IPS-20b (cell line): ENCODE measurements around the gene AQP5.

ENCODE experiments used
- H3K27ac ChIP-seq: one replicate; pipeline ENCODE4 v1.5.1; 2013; ENCODE audit warnings: low read length
- H3K27me3 ChIP-seq: 2 replicates; pipeline ENCODE4 v1.6.1; 2013; ENCODE audit warnings: mild to moderate bottlenecking, low read length, inconsistent platforms; ENCODE audit not compliant: insufficient read depth
- H3K36me3 ChIP-seq: 2 replicates; pipeline ENCODE4 v1.6.1; 2013; ENCODE audit warnings: low read depth, mild to moderate bottlenecking, inconsistent platforms, low read length, moderate library complexity; ENCODE audit not compliant: insufficient read depth
- H3K4me1 ChIP-seq: 2 replicates; pipeline ENCODE4 v1.6.1; 2013; ENCODE audit warnings: mild to moderate bottlenecking, control low read depth, inconsistent platforms, low read length, moderate library complexity; ENCODE audit not compliant: insufficient read depth
- H3K4me3 ChIP-seq: 2 replicates; pipeline ENCODE4 v1.5.1; 2013; ENCODE audit warnings: mild to moderate bottlenecking, low read length, inconsistent platforms
- H3K9ac ChIP-seq: 2 replicates; pipeline ENCODE4 v1.6.1; 2013; ENCODE audit warnings: low read depth, mild to moderate bottlenecking, inconsistent platforms, low read length, moderate library complexity
- H3K9me3 ChIP-seq: 2 replicates; pipeline ENCODE4 v1.6.1; 2013; ENCODE audit warnings: mild to moderate bottlenecking, low read depth, low read length, inconsistent platforms; ENCODE audit not compliant: insufficient read depth

AQP5 gene

GRCh38 chr12:49953961-49954846 is 7.5 kb upstream of the AQP5 start:
- Histone ChIP-seq H3K36me3 (no peaks in the 10 kb centered on the region), H3K27me3 (peaks cover 50% of the 10 kb centered on the region), H3K9me3 (no peaks in the 10 kb centered on the region), H3K9ac (no peak overlapping the region), H3K4me1 (peaks cover 3% of the 10 kb centered on the region), H3K4me3 (no peak overlapping the region), H3K27ac (no peak overlapping the region)

GRCh38 chr12:49954863-49955830 is 6.5 kb upstream of the AQP5 start:
- H3K4me1 ChIP-seq: peaks cover 12% of the 10 kb centered on the region
- H3K27ac ChIP-seq: no peak overlapping the region
- peaks cover 60% of the 10 kb centered on the region for H3K27me3 ChIP-seq
- H3K9me3 ChIP-seq: no peaks in the 10 kb centered on the region
- H3K36me3 ChIP-seq: no peaks in the 10 kb centered on the region
- H3K9ac ChIP-seq: no peak overlapping the region
- no peak overlapping the region; the same call in 1 of the 2 replicates for H3K4me3 ChIP-seq

GRCh38 chr12:49955899-49956662 is 5.6 kb upstream of the AQP5 start:
- peaks cover 69% of the 10 kb centered on the region for H3K27me3 ChIP-seq
- H3K27ac ChIP-seq: no peak overlapping the region
- H3K9ac ChIP-seq: no peak overlapping the region
- no peak overlapping the region for H3K4me3 ChIP-seq
- no peaks in the 10 kb centered on the region for H3K36me3 ChIP-seq
- peaks cover 18% of the 10 kb centered on the region for H3K4me1 ChIP-seq
- no peaks in the 10 kb centered on the region for H3K9me3 ChIP-seq

GRCh38 chr12:49956663-49957569 is 4.8 kb upstream of the AQP5 start:
- Histone ChIP-seq H3K36me3 (no peaks in the 10 kb centered on the region), H3K27me3 (peaks cover 75% of the 10 kb centered on the region), H3K9ac (no peak overlapping the region), H3K9me3 (no peaks in the 10 kb centered on the region), H3K4me1 (peaks cover 18% of the 10 kb centered on the region), H3K4me3 (no peak overlapping the region), H3K27ac (no peak overlapping the region)

- no peak overlapping the region for H3K4me3 ChIP-seq
- no peak overlapping the region for H3K27ac ChIP-seq
- no peaks in the 10 kb centered on the region for H3K36me3 ChIP-seq
- H3K27me3 ChIP-seq: peaks cover 81% of the 10 kb centered on the region
- peaks cover 18% of the 10 kb centered on the region for H3K4me1 ChIP-seq
- no peaks in the 10 kb centered on the region for H3K9me3 ChIP-seq
- no peak overlapping the region for H3K9ac ChIP-seq
Measured at GRCh38 chr12:49957570-49957967, 4.1 kb upstream of the AQP5 start.

GRCh38 chr12:49959685-49960473 is 1.8 kb upstream of the AQP5 start:
- peak overlapping the region; percentile 58; the same call in 1 of the 2 replicates for H3K4me3 ChIP-seq
- H3K27me3 ChIP-seq: peaks cover 97% of the 10 kb centered on the region
- H3K9ac ChIP-seq: no peak overlapping the region; the same call in 1 of the 2 replicates

GRCh38 chr12:49960474-49961110 is 1.1 kb upstream of the AQP5 start:
- peaks cover 18% of the 10 kb centered on the region for H3K4me1 ChIP-seq
- no peaks in the 10 kb centered on the region for H3K36me3 ChIP-seq
- no peak overlapping the region for H3K9ac ChIP-seq
- peaks cover 97% of the 10 kb centered on the region for H3K27me3 ChIP-seq
- H3K27ac ChIP-seq: no peak overlapping the region
- no peaks in the 10 kb centered on the region for H3K9me3 ChIP-seq
- H3K4me3 ChIP-seq: peak overlapping the region; percentile 58; the same call in 1 of the 2 replicates

More at GRCh38 chr12:49959685-49960473, 1.8 kb upstream of the AQP5 start:
- Histone ChIP-seq H3K4me1 (peaks cover 18% of the 10 kb centered on the region), H3K36me3 (no peaks in the 10 kb centered on the region), H3K27ac (no peak overlapping the region), H3K9me3 (no peaks in the 10 kb centered on the region)

GRCh38 chr12:49961993-49962764 is 507 bp downstream of the AQP5 start:
- no peak overlapping the region for H3K9ac ChIP-seq
- no peak overlapping the region for H3K27ac ChIP-seq
- no peaks in the 10 kb centered on the region for H3K9me3 ChIP-seq
- H3K36me3 ChIP-seq: no peaks in the 10 kb centered on the region
- H3K4me1 ChIP-seq: peaks cover 18% of the 10 kb centered on the region
- H3K27me3 ChIP-seq: peaks cover 97% of the 10 kb centered on the region
- H3K4me3 ChIP-seq: no peak overlapping the region; the same call in 1 of the 2 replicates
